Right ventricle myocardium inferior (tissue), 1 donor: ENCODE results near the gene ATP6V1G2. TPM values are rescaled to one million over a fixed set of nuclear protein-coding genes. Genes with fewer than 3 reads are reported as not detected.
A peak's percentile ranks its signal among the peaks of the same experiment; 100 is the strongest.
"Not testable (repeated sequence)": the region's sequence is repeated elsewhere in the genome, so short reads cannot be mapped to it uniquely, and the experiment has no call there.

Experiments
- ATAC-seq: fragments of 200-7000 bp; cut with Tn5 transposase; one replicate; pipeline ENCODE4 v1.9.1; 2020; ENCODE audit warnings: mild to moderate bottlenecking, moderate library complexity
- DNase-seq: peaks from one replicate; pipeline ENCODE4 v3.0.0; 2021; ENCODE audit errors: missing footprints
- intact Hi-C: fragments of 100-400 bp; cut with DNase I; formaldehyde crosslinking; loops from one replicate; pipeline ENCODE4 v1.11.0; 2022
- total RNA-seq: library from RNA; stranded (reverse); fragmentation: NEBNext Ultra II Directional; extraction: Animal tissue kit (Norgen Biotek cat#: 25700); gene quantifications from one replicate; pipeline ENCODE4 v1.2.1, GENCODE V29; 2021
- donor health status: DM: no; HTN: yes; CAD: no; lungs with severe emphysema.

The ATP6V1G2 gene
- total RNA-seq, 1 donor from 2014 or later, result 2.2 TPM

GRCh38 chr6:31498748-31499147, 47.7 kb downstream of the ATP6V1G2 start:
- intact Hi-C loops, result loop anchor here (5.0 kb wide), 1 partner anchor 99 kb away; no protein-coding TSS in a partner anchor
- DNase-seq, result no peak
- no peak for ATAC-seq

- intact Hi-C loops, result loop anchor here (5.0 kb wide), 1 partner anchor 99 kb away; no protein-coding TSS in a partner anchor
- peak; percentile 87 for DNase-seq
- ATAC-seq, result peak; percentile 64
Observed at GRCh38 chr6:31497531-31498476, 48.6 kb downstream of the ATP6V1G2 start, which contains the start of gene MICB. Gene MICB, plus strand, starts transcription at chr6:31498145. Its CDS starts 49 bp downstream, at chr6:31498194.

GRCh38 chr6:31496826-31497225, 49.6 kb downstream of the ATP6V1G2 start:
- intact Hi-C loops, result loop anchor here (5.0 kb wide), 1 partner anchor 100 kb away; no protein-coding TSS in a partner anchor
- not testable (repeated sequence) for DNase-seq, ATAC-seq

DNA sequence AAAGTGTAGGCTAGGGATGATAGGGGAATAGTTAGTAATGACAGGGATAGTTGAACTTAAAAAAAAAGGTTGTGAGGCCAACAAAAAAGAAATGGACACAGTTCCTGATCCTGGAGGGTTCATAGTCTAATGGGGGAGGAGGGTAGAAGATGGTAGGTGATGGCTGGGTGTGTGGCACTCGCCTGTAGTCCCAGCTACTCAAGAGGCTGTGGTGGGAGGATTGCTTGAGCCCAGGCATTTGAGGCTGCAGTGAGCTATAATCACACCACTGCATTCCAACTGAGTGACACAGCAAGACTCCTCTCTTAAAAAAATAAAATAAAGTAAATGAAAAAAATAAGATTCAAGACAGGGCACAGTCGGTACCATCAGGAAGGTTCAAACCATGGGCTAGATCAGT, 50.8 kb downstream of the ATP6V1G2 start:
- DNase-seq (no peak), ATAC-seq (no peak)
- intact Hi-C loops, result loop anchor here (5.0 kb wide), 1 partner anchor 102 kb away; no protein-coding TSS in a partner anchor

Other genes starting within 250 kb of the ATP6V1G2 start
- 465 TPM for gene HLA-B, start 189.4 kb downstream of the ATP6V1G2 start, total RNA-seq
- 8.3 TPM for gene MICA, start 143.0 kb downstream of the ATP6V1G2 start, total RNA-seq
- gene MICB, start 48.5 kb downstream of the ATP6V1G2 start, total RNA-seq, result 1.5 TPM
- gene MCCD1, start 17.6 kb downstream of the ATP6V1G2 start, total RNA-seq, result not detected
- gene DDX39B, start 4.6 kb downstream of the ATP6V1G2 start, total RNA-seq, result 159 TPM
- 10.8 TPM for gene NFKBIL1, start 1.0 kb upstream of the ATP6V1G2 start, total RNA-seq
- gene LTA, start 25.7 kb upstream of the ATP6V1G2 start, total RNA-seq, result not detected
- 0.51 TPM for gene TNF, start 29.0 kb upstream of the ATP6V1G2 start, total RNA-seq
- 1.6 TPM for gene LTB, start 35.8 kb upstream of the ATP6V1G2 start, total RNA-seq
- gene LST1, start 39.7 kb upstream of the ATP6V1G2 start, total RNA-seq, result 9.0 TPM
- gene NCR3, start 46.4 kb upstream of the ATP6V1G2 start, total RNA-seq, result 0.49 TPM
- gene AIF1, start 68.6 kb upstream of the ATP6V1G2 start, total RNA-seq, result 22.1 TPM
- gene PRRC2A, start 74.1 kb upstream of the ATP6V1G2 start, total RNA-seq, result 82.7 TPM
- 260 TPM for gene BAG6, start 106.1 kb upstream of the ATP6V1G2 start, total RNA-seq
- gene APOM, start 109.3 kb upstream of the ATP6V1G2 start, total RNA-seq, result 0.87 TPM
- gene C6orf47, start 114.2 kb upstream of the ATP6V1G2 start, total RNA-seq, result 17.0 TPM
- gene GPANK1, start 118.4 kb upstream of the ATP6V1G2 start, total RNA-seq, result 17.1 TPM
- gene CSNK2B, start 119.5 kb upstream of the ATP6V1G2 start, total RNA-seq, result 97.3 TPM
- gene LY6G5B, start 123.4 kb upstream of the ATP6V1G2 start, total RNA-seq, result 3.9 TPM
- 1.5 TPM for gene LY6G5C, start 134.5 kb upstream of the ATP6V1G2 start, total RNA-seq
- 26.9 TPM for gene ABHD16A, start 156.7 kb upstream of the ATP6V1G2 start, total RNA-seq
- gene LY6G6F, start 160.3 kb upstream of the ATP6V1G2 start, total RNA-seq, result not detected
- gene LY6G6D, start 168.7 kb upstream of the ATP6V1G2 start, total RNA-seq, result not detected
- gene LY6G6C, start 175.1 kb upstream of the ATP6V1G2 start, total RNA-seq, result not detected
- 0.70 TPM for gene MPIG6B, start 176.8 kb upstream of the ATP6V1G2 start, total RNA-seq
- 40.6 TPM for gene DDAH2, start 182.7 kb upstream of the ATP6V1G2 start, total RNA-seq
- 102 TPM for gene CLIC1, start 189.9 kb upstream of the ATP6V1G2 start, total RNA-seq
- 2.0 TPM for gene MSH5, start 193.4 kb upstream of the ATP6V1G2 start, total RNA-seq
- 0.57 TPM for gene SAPCD1, start 216.0 kb upstream of the ATP6V1G2 start, total RNA-seq
- 12.1 TPM for gene VWA7, start 230.7 kb upstream of the ATP6V1G2 start, total RNA-seq
- 29.7 TPM for gene VARS1, start 249.1 kb upstream of the ATP6V1G2 start, total RNA-seq